ENCODE data around the gene SMARCA4. TPM values are rescaled to one million over a fixed set of nuclear protein-coding genes. Genes with fewer than 3 reads are reported as not detected.

Gene SMARCA4
- total and polyA plus RNA-seq, 3 donors from 2014 or later = 141 to 188 (median 180) TPM

GRCh38 chr19:10979951-10980381 lies 19.1 kb downstream of the SMARCA4 start:
- intact Hi-C loops (cut with DNase I; ENCODE audit: low total_unique reads) = no loop called here
- no peak overlapping the region for H3K4me3 ChIP-seq
- no peak overlapping the region for H3K27ac ChIP-seq
- no peaks in the 10 kb centered on the region for H3K9me3 ChIP-seq
- H3K36me3 ChIP-seq (ENCODE audit: low read depth, missing control alignments) = no peaks in the 10 kb centered on the region
- peaks cover 18% of the 10 kb centered on the region for H3K4me1 ChIP-seq
- no peaks in the 10 kb centered on the region for H3K27me3 ChIP-seq
- 72 to 81% methylated on average over 11 to 15 of the region's 15 CpGs for WGBS, 2 donors
- no peak for DNase-seq
- TF ChIP-seq POLR2A (IDR thresholded peaks at IDR 0.05) (no peak), CTCF (IDR thresholded peaks at IDR 0.05) (peak in 1 of 3 experiments; percentile 1)

GRCh38 chr19:10981252-10981895 lies 20.5 kb downstream of the SMARCA4 start:
- no peaks in the 10 kb centered on the region for H3K27me3 ChIP-seq
- H3K36me3 ChIP-seq (ENCODE audit: low read depth, missing control alignments) = no peaks in the 10 kb centered on the region
- H3K4me1 ChIP-seq = peaks cover 6% of the 10 kb centered on the region
- H3K4me3 ChIP-seq = no peak overlapping the region
- no peak for DNase-seq
- TF ChIP-seq POLR2A (IDR thresholded peaks at IDR 0.05) = no peak
- TF ChIP-seq CTCF (IDR thresholded peaks at IDR 0.05) = no peak
- WGBS, 2 donors = 83 to 89% methylated on average over 5 to 8 of the region's 8 CpGs
- intact Hi-C loops (cut with DNase I; ENCODE audit: low total_unique reads) = no loop called here
- no peak overlapping the region for H3K27ac ChIP-seq
- no peaks in the 10 kb centered on the region for H3K9me3 ChIP-seq

GRCh38 chr19:10983026-10983425 lies 22.2 kb downstream of the SMARCA4 start:
- no peaks in the 10 kb centered on the region for H3K9me3 ChIP-seq
- TF ChIP-seq POLR2A (IDR thresholded peaks at IDR 0.05) (no peak), CTCF (IDR thresholded peaks at IDR 0.05) (no peak)
- DNase-seq = no peak
- no peaks in the 10 kb centered on the region for H3K4me1 ChIP-seq
- H3K27ac ChIP-seq = no peak overlapping the region
- no peaks in the 10 kb centered on the region for H3K36me3 ChIP-seq (ENCODE audit: low read depth, missing control alignments)
- no peaks in the 10 kb centered on the region for H3K27me3 ChIP-seq
- 92 to 94% methylated on average over 6 of the region's 6 CpGs for WGBS, 2 donors
- H3K4me3 ChIP-seq = no peak overlapping the region
- intact Hi-C loops (cut with DNase I; ENCODE audit: low total_unique reads) = no loop called here

- Histone ChIP-seq H3K4me3 (no peak overlapping the region), H3K4me1 (no peaks in the 10 kb centered on the region), H3K9me3 (no peaks in the 10 kb centered on the region), H3K27ac (no peak overlapping the region), H3K36me3 (ENCODE audit: low read depth, missing control alignments) (no peaks in the 10 kb centered on the region), H3K27me3 (no peaks in the 10 kb centered on the region)
- no peak for DNase-seq
- 94 to 96% methylated on average over 10 to 21 of the region's 21 CpGs for WGBS, 2 donors
- TF ChIP-seq POLR2A (IDR thresholded peaks at IDR 0.05) = no peak
- TF ChIP-seq CTCF (IDR thresholded peaks at IDR 0.05) = no peak
- intact Hi-C loops (cut with DNase I; ENCODE audit: low total_unique reads) = no loop called here
Observed at GRCh38 chr19:10984166-10984735, 23.4 kb downstream of the SMARCA4 start.

GRCh38 chr19:10985502-10985901 lies 24.7 kb downstream of the SMARCA4 start:
- WGBS, 2 donors = 90 to 91% methylated on average over 9 to 10 of the region's 10 CpGs
- H3K4me3 ChIP-seq = no peak overlapping the region
- no peaks in the 10 kb centered on the region for H3K4me1 ChIP-seq
- no peaks in the 10 kb centered on the region for H3K9me3 ChIP-seq
- no peak for TF ChIP-seq POLR2A (IDR thresholded peaks at IDR 0.05)
- no peak for TF ChIP-seq CTCF (IDR thresholded peaks at IDR 0.05)
- intact Hi-C loops (cut with DNase I; ENCODE audit: low total_unique reads) = no loop called here
- DNase-seq = no peak
- H3K27ac ChIP-seq = no peak overlapping the region
- no peaks in the 10 kb centered on the region for H3K36me3 ChIP-seq (ENCODE audit: low read depth, missing control alignments)
- no peaks in the 10 kb centered on the region for H3K27me3 ChIP-seq

Data from testis (tissue), 3 donors.